T-cell (primary cell): ENCODE results near the gene WDFY4. TPM values are rescaled to one million over a fixed set of nuclear protein-coding genes. Genes with fewer than 3 reads are reported as not detected.

Experiments
- ATAC-seq, 4 experiments: fragments of 200-7000 bp in 3 of 4; fragments of 150-1000 bp in 1 of 4; cut with Tn5 transposase; replicated peaks in 1 of 4; 1 replicate in 3 of 4; 2 replicates in 1 of 4; pipeline ENCODE4 v1.10.0; 2021; ENCODE audit warnings: moderate library complexity in 3 of 4, mild to moderate bottlenecking in 2 of 4, moderate number of reproducible peaks in 1 of 4
- CTCF ChIA-PET, 2 donors: fragments of 300-600 bp; sonication (Branson Sonifier 250); formaldehyde crosslinking; loops; one replicate each; lab custom pipeline; 2022; ENCODE audit warnings: antibody characterized with exemption in 2 of 2; lab: Charles Lee
- POLR2A ChIA-PET, 2 donors: fragments of 300-600 bp; sonication (Branson Sonifier 250); formaldehyde crosslinking; loops; one replicate each; lab custom pipeline; 2022; ENCODE audit warnings: antibody characterized with exemption in 2 of 2; lab: Charles Lee
- DNase-seq, 35 experiments: peaks; one replicate each; pipeline versions ENCODE4 v3.0.0 to v3.0.0-alpha.2; 2013 to 2023
- H3K27ac ChIP-seq: one replicate; pipeline ENCODE4 v1.5.1; 2013; ENCODE audit warnings: low read length
- H3K27me3 ChIP-seq, 2 experiments: replicated peaks in 1 of 2; 1 replicate in 1 of 2; 2 replicates in 1 of 2; pipeline versions ENCODE4 v1.6.1 to v1.7.0; 2013; ENCODE audit warnings: low read length in 1 of 2, mixed read lengths in 1 of 2; ENCODE audit not compliant: control insufficient read depth in 2 of 2, insufficient read depth in 2 of 2; ENCODE audit errors: extremely low read depth in 1 of 2
- H3K36me3 ChIP-seq, 2 donors: 1 replicate in 1 of 2; 2 replicates in 1 of 2; pipeline versions ENCODE4 v1.6.1 to v1.7.0; 2013; ENCODE audit warnings: low read length in 1 of 2; ENCODE audit not compliant: control insufficient read depth in 2 of 2, insufficient read depth in 1 of 2; ENCODE audit errors: extremely low read depth in 1 of 2
- H3K4me1 ChIP-seq, 2 experiments: 1 replicate in 1 of 2; 2 replicates in 1 of 2; pipeline versions ENCODE4 v1.6.1 to v1.7.0; 2013; ENCODE audit warnings: low read length in 2 of 2, mixed read lengths in 1 of 2; ENCODE audit not compliant: insufficient read depth in 2 of 2, control insufficient read depth in 1 of 2; ENCODE audit errors: extremely low read depth in 1 of 2
- H3K4me3 ChIP-seq, 2 donors: 1 replicate in 1 of 2; 2 replicates in 1 of 2; pipeline versions ENCODE4 v1.5.1 to v1.7.0; 2013; ENCODE audit warnings: mild to moderate bottlenecking in 2 of 2, low read length in 1 of 2, moderate library complexity in 1 of 2; ENCODE audit not compliant: control insufficient read depth in 1 of 2; ENCODE audit errors: extremely low read depth in 1 of 2
- H3K9me3 ChIP-seq: 2 replicates; pipeline ENCODE4 v1.7.0; 2013
- H3K27ac Mint-ChIP-seq, 2 donors: one replicate each; pipeline ENCODE4 v1.8.0; 2020 to 2021; ENCODE audit warnings: mild to moderate bottlenecking in 2 of 2, mixed read lengths in 2 of 2
- H3K27me3 Mint-ChIP-seq, 2 donors: one replicate each; pipeline ENCODE4 v1.8.0; 2021 to 2022; ENCODE audit warnings: mixed read lengths in 2 of 2
- H3K36me3 Mint-ChIP-seq: one replicate; pipeline ENCODE4 v1.8.0; 2021; ENCODE audit warnings: mixed read lengths
- H3K4me1 Mint-ChIP-seq, 3 donors: one replicate each; pipeline ENCODE4 v1.8.0; 2020 to 2022; ENCODE audit warnings: mixed read lengths in 3 of 3, mild to moderate bottlenecking in 1 of 3
- H3K4me3 Mint-ChIP-seq, 3 donors: one replicate each; pipeline ENCODE4 v1.8.0; 2020 to 2022; ENCODE audit warnings: mild to moderate bottlenecking in 3 of 3, mixed read lengths in 3 of 3, moderate library complexity in 3 of 3
- H3K9me3 Mint-ChIP-seq, 3 donors: one replicate each; pipeline ENCODE4 v1.8.0; 2020 to 2022; ENCODE audit warnings: mixed read lengths in 3 of 3
- WGBS: methylation state at CpG from one replicate; pipeline ENCODE4 v1.1.5; 2013; ENCODE audit warnings: missing lambda C conversion rate; ENCODE audit not compliant: insufficient coverage; 5-methylcytosine and 5-hydroxymethylcytosine counted together
- total RNA-seq, 35 experiments: library from RNA in 6 of 35; stranded (reverse) in 6 of 35; fragments of 120-200 nt in 1 of 35; gene quantifications; one replicate each; pipeline versions ENCODE4 v1.2.1 to v1.2.4 and lab custom pipeline; 2013 to 2026

The WDFY4 gene
- total RNA-seq, 5 donors from 2014 or later (not counting 1 experiment from before 2014, with no cell fraction given), result 2.6 to 15.5 (median 4.2) TPM

- Histone ChIP-seq H3K4me3 (no peak overlapping the region), H3K27ac (no peak overlapping the region), H3K9me3 (no peaks in the 10 kb centered on the region), H3K36me3 (peaks cover 0 to 4% of the 10 kb centered on the region in 2 donors), H3K27me3 (peaks cover 0 to 9% of the 10 kb centered on the region in 2 experiments), H3K4me1 (peaks cover 0 to 2% of the 10 kb centered on the region in 2 experiments)
- ChIA-PET POLR2A (interaction anchor here in 1 of 2 donors (0.7 kb wide), 1 partner anchor 109 kb away, joined by 3 read pairs; no protein-coding TSS in a partner anchor), CTCF (no interaction called here)
- Mint-ChIP-seq H3K36me3 (no peaks in the 10 kb centered on the region), H3K27ac (no peak overlapping the region), H3K9me3 (no peaks in the 10 kb centered on the region), H3K4me3 (no peak overlapping the region), H3K27me3 (peaks cover 0 to 15% of the 10 kb centered on the region in 2 donors), H3K4me1 (no peaks in the 10 kb centered on the region)
- ATAC-seq (no peak), DNase-seq (no peak)
- WGBS, result no CpG with 5 or more reads among the region's 1 CpG
Observed at GRCh38 chr10:48813291-48813690, 128.6 kb downstream of the WDFY4 start.

GRCh38 chr10:48813825-48814224 is 129.2 kb downstream of the WDFY4 start:
- 71% methylated on average over 2 of the region's 3 CpGs for WGBS
- H3K4me1 Mint-ChIP-seq, result no peaks in the 10 kb centered on the region
- peaks cover 0 to 8% of the 10 kb centered on the region in 2 experiments for H3K27me3 ChIP-seq
- no peak overlapping the region for H3K4me3 Mint-ChIP-seq
- peaks cover 0 to 4% of the 10 kb centered on the region in 2 donors for H3K36me3 ChIP-seq
- no peak overlapping the region for H3K27ac Mint-ChIP-seq
- no peaks in the 10 kb centered on the region for H3K9me3 Mint-ChIP-seq
- H3K36me3 Mint-ChIP-seq, result no peaks in the 10 kb centered on the region
- no peak for DNase-seq
- H3K9me3 ChIP-seq, result no peaks in the 10 kb centered on the region
- no peak overlapping the region for H3K27ac ChIP-seq
- H3K4me1 ChIP-seq, result no peaks in the 10 kb centered on the region
- H3K4me3 ChIP-seq, result no peak overlapping the region
- H3K27me3 Mint-ChIP-seq, result peaks cover 0 to 15% of the 10 kb centered on the region in 2 donors
- ATAC-seq, result no peak
- POLR2A ChIA-PET, result interaction anchor here in 1 of 2 donors (0.7 kb wide), 1 partner anchor 109 kb away, joined by 3 read pairs; no protein-coding TSS in a partner anchor
- CTCF ChIA-PET, result no interaction called here

GRCh38 chr10:48814933-48815332 is 130.3 kb downstream of the WDFY4 start:
- Mint-ChIP-seq H3K27ac (no peak overlapping the region), H3K36me3 (no peaks in the 10 kb centered on the region), H3K9me3 (no peaks in the 10 kb centered on the region), H3K4me3 (no peak overlapping the region), H3K27me3 (peaks cover 0 to 15% of the 10 kb centered on the region in 2 donors), H3K4me1 (no peaks in the 10 kb centered on the region)
- H3K27ac ChIP-seq, result no peak overlapping the region
- CTCF ChIA-PET, result no interaction called here
- H3K4me3 ChIP-seq, result no peak overlapping the region
- POLR2A ChIA-PET, result no interaction called here
- peaks cover 0 to 15% of the 10 kb centered on the region in 2 experiments for H3K27me3 ChIP-seq
- no CpG with 5 or more reads among the region's 1 CpG for WGBS
- H3K4me1 ChIP-seq, result no peaks in the 10 kb centered on the region
- H3K9me3 ChIP-seq, result no peaks in the 10 kb centered on the region
- ATAC-seq (no peak), DNase-seq (no peak)
- peaks cover 0 to 4% of the 10 kb centered on the region in 2 donors for H3K36me3 ChIP-seq

- CTCF ChIA-PET, result no interaction called here
- Mint-ChIP-seq H3K27me3 (peaks cover 0 to 13% of the 10 kb centered on the region in 2 donors), H3K9me3 (no peaks in the 10 kb centered on the region), H3K4me1 (peaks cover 0 to 4% (median 0%) of the 10 kb centered on the region in 3 donors), H3K36me3 (no peaks in the 10 kb centered on the region), H3K4me3 (no peak overlapping the region), H3K27ac (no peak overlapping the region)
- DNase-seq, result no peak
- 78% methylated on average over 10 of the region's 10 CpGs for WGBS
- no peak overlapping the region for H3K27ac ChIP-seq
- peaks cover 0 to 18% of the 10 kb centered on the region in 2 experiments for H3K27me3 ChIP-seq
- peaks cover 0 to 7% of the 10 kb centered on the region in 2 experiments for H3K4me1 ChIP-seq
- no peak for ATAC-seq
- no peak overlapping the region for H3K4me3 ChIP-seq
- no peaks in the 10 kb centered on the region for H3K9me3 ChIP-seq
- POLR2A ChIA-PET, result no interaction called here
- H3K36me3 ChIP-seq, result no peaks in the 10 kb centered on the region
Observed at GRCh38 chr10:48817141-48817540, 132.5 kb downstream of the WDFY4 start.

- H3K27ac ChIP-seq, result no peak overlapping the region
- DNase-seq (no peak), ATAC-seq (no peak)
- peaks cover 0 to 7% of the 10 kb centered on the region in 2 experiments for H3K4me1 ChIP-seq
- peaks cover 0 to 8% of the 10 kb centered on the region in 2 donors for H3K27me3 Mint-ChIP-seq
- CTCF ChIA-PET, result no interaction called here
- POLR2A ChIA-PET, result no interaction called here
- H3K27ac Mint-ChIP-seq, result no peak overlapping the region
- no peak overlapping the region for H3K4me3 ChIP-seq
- no peaks in the 10 kb centered on the region for H3K36me3 Mint-ChIP-seq
- H3K9me3 ChIP-seq, result no peaks in the 10 kb centered on the region
- no peaks in the 10 kb centered on the region for H3K9me3 Mint-ChIP-seq
- peaks cover 0 to 20% of the 10 kb centered on the region in 2 experiments for H3K27me3 ChIP-seq
- peaks cover 0 to 4% (median 0%) of the 10 kb centered on the region in 3 donors for H3K4me1 Mint-ChIP-seq
- H3K4me3 Mint-ChIP-seq, result no peak overlapping the region
- no peaks in the 10 kb centered on the region for H3K36me3 ChIP-seq
- no CpG with 5 or more reads among the region's 2 CpGs for WGBS
Observed at GRCh38 chr10:48818081-48818480, 133.4 kb downstream of the WDFY4 start.

DNA sequence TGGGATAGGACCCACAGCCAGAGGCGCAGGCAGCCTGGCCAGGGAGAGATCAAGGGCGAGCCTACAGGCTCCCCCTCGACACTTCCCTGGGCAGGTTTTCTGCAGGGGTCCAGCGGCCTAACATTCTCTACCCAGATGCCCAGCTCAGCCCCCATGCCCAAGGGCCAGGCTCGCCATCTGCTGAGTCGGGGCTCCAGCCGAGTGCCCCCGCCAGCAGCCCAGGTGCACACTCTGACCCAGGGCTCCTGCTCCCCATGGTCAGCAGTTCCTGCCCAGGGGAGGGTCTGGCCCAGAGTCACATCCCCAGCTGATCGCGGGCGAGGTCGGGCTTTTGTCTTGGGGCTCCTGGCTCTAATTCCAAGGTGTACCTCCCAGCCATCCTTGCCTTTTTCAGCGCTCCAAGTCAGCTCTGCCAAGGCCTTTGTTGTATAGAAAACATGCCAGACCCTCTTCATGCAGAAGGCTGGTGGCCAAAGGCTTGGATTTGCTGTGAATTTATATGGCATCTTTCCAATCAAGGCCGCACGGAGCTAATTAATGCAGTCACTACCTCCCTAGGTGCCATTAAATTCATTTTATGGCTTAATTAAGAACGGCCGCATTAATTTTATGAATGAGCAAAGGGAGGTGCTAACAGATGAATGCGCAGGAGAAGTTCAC is 134.3 kb downstream of the WDFY4 start:
- Histone ChIP-seq H3K27me3 (peaks cover 0 to 17% of the 10 kb centered on the region in 2 experiments), H3K4me3 (no peak overlapping the region), H3K9me3 (no peaks in the 10 kb centered on the region), H3K36me3 (no peaks in the 10 kb centered on the region), H3K4me1 (peaks cover 0 to 7% of the 10 kb centered on the region in 2 experiments), H3K27ac (no peak overlapping the region)
- peaks cover 0 to 4% (median 0%) of the 10 kb centered on the region in 3 donors for H3K4me1 Mint-ChIP-seq
- DNase-seq (no peak), ATAC-seq (no peak)
- H3K4me3 Mint-ChIP-seq, result no peak overlapping the region
- H3K36me3 Mint-ChIP-seq, result no peaks in the 10 kb centered on the region
- peaks cover 0 to 8% of the 10 kb centered on the region in 2 donors for H3K27me3 Mint-ChIP-seq
- H3K9me3 Mint-ChIP-seq, result no peaks in the 10 kb centered on the region
- WGBS, result 89% methylated on average over 13 of the region's 18 CpGs
- ChIA-PET CTCF (no interaction called here), POLR2A (no interaction called here)
- no peak overlapping the region for H3K27ac Mint-ChIP-seq
